ENCODE results near the gene RABGAP1L. TPM values are rescaled to one million over a fixed set of nuclear protein-coding genes. Genes with fewer than 3 reads are reported as not detected.

Gene RABGAP1L
- polyA plus RNA-seq, 3 donors = 35.2 to 75.3 (median 63.3) TPM

DNA sequence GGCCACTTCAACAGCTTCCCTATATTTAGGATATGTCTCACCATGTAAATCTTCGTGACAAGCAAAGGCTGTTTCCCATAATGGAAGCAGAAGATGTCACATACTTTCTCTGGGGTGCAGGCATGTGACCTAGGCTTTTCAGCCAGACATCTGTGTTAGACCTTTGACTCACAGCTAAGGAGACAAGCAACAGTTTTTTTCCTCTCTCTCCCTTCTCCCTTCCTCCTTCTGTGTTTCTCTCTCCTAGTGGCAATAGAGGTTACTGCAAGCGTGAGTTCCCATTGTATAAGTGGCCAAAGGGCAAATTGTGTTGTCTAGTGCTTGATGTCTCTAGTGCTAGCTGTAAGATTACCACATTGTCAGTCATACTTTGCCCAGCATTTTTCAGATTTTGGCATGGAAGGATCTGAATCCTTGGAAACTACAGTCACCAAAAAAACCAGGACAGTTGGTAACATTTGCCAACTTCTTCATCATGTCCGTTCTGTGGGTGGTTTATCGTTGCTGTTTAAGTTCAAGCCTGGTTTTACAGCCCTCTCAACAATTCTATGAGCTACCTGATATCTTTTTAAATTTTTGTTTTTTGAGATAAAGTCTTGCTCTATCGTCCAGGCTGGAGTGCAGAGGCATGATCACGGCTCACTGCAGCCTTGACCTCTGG is 44.4 kb upstream of the RABGAP1L start:
- 90% methylated on average over 3 of the region's 6 CpGs for WGBS (ENCODE audit: insufficient coverage)

DNA sequence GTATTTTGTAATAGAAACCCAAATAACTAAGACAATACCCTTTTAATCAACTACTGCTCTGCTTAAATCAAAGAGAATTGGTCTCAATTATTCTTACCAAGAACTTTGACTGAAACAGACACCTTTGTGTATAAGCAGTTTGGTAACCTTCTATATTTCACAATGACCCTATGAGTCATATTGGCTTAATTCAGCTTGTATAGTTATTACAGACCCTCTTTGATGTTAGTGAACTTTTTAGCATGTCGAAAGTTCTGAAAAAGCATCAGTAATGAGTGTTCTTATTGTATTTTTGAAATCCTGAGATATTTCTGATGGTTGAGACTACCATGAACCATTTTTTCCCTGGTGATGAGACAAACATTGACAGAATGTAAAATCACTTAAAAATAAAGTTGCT is 43.3 kb upstream of the RABGAP1L start:
- Histone ChIP-seq H2AFZ (ENCODE audit: insufficient read depth, low read depth, low read length, poor library complexity, severe bottlenecking) (no peak overlapping the region), H3K4me2 (replicated peaks; ENCODE audit: extremely low read depth, low read length, poor library complexity, severe bottlenecking) (no peak overlapping the region), H3K9ac (ENCODE audit: insufficient read depth, low read length, poor library complexity, severe bottlenecking) (no peak overlapping the region), H3K27me3 (ENCODE audit: control insufficient read depth in 2 of 2, insufficient read depth in 2 of 2, low read length in 2 of 2) (no peaks in the 10 kb centered on the region), H3K4me1 (ENCODE audit: control insufficient read depth in 1 of 2, insufficient read depth in 2 of 2, low read length in 2 of 2) (no peaks in the 10 kb centered on the region), H3K36me3 (replicated peaks in 1 of 2; ENCODE audit: control insufficient read depth in 1 of 2, insufficient read depth in 2 of 2, low read length in 2 of 2) (no peaks in the 10 kb centered on the region), H3K79me2 (ENCODE audit: insufficient read depth, low read length) (no peaks in the 10 kb centered on the region), H3K4me3 (replicated peaks in 1 of 3; ENCODE audit: low read depth in 2 of 3, low read length in 3 of 3) (no peak overlapping the region), H3K9me3 (replicated peaks in 1 of 2; ENCODE audit: control insufficient read depth in 1 of 2, insufficient read depth in 1 of 2, low read length in 2 of 2) (no peaks in the 10 kb centered on the region), H4K20me1 (ENCODE audit: insufficient read depth, low read length) (no peaks in the 10 kb centered on the region), H3K27ac (ENCODE audit: low read depth in 1 of 2, low read length in 2 of 2) (no peak overlapping the region)
- no peak overlapping the region for H3K27ac Mint-ChIP-seq
- H3K36me3 Mint-ChIP-seq = no peaks in the 10 kb centered on the region
- peaks cover 0 to 3% (median 0%) of the 10 kb centered on the region in 7 donors for H3K9me3 Mint-ChIP-seq
- peaks cover 4% of the 10 kb centered on the region for H3K4me1 Mint-ChIP-seq
- no peak overlapping the region for H3K4me3 Mint-ChIP-seq
- peak; percentile 5 to 72 (median 51) for DNase-seq
- no CpG with 5 or more reads among the region's 1 CpG for WGBS (ENCODE audit: insufficient coverage)
- TF ChIP-seq, protein P1, sequence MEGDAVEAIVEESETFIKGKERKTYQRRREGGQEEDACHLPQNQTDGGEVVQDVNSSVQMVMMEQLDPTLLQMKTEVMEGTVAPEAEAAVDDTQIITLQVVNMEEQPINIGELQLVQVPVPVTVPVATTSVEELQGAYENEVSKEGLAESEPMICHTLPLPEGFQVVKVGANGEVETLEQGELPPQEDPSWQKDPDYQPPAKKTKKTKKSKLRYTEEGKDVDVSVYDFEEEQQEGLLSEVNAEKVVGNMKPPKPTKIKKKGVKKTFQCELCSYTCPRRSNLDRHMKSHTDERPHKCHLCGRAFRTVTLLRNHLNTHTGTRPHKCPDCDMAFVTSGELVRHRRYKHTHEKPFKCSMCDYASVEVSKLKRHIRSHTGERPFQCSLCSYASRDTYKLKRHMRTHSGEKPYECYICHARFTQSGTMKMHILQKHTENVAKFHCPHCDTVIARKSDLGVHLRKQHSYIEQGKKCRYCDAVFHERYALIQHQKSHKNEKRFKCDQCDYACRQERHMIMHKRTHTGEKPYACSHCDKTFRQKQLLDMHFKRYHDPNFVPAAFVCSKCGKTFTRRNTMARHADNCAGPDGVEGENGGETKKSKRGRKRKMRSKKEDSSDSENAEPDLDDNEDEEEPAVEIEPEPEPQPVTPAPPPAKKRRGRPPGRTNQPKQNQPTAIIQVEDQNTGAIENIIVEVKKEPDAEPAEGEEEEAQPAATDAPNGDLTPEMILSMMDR (IDR thresholded peaks at IDR 0.05) = no peak
- H3K27me3 Mint-ChIP-seq (ENCODE audit: low read depth in 3 of 3) = peaks cover 0 to 2% (median 1%) of the 10 kb centered on the region in 3 donors
- intact Hi-C loops (cut with micrococcal nuclease) = no loop called here

More for the DNA sequence above, 44.4 kb upstream of the RABGAP1L start:
- no peak overlapping the region for H3K4me2 ChIP-seq (replicated peaks; ENCODE audit: extremely low read depth, low read length, poor library complexity, severe bottlenecking)
- no peak overlapping the region for H3K27ac ChIP-seq (ENCODE audit: low read depth in 1 of 2, low read length in 2 of 2)
- TF ChIP-seq, protein P1 (IDR thresholded peaks at IDR 0.05) = peak; percentile 89
- intact Hi-C loops (cut with micrococcal nuclease) = no loop called here
- H3K9ac ChIP-seq (ENCODE audit: insufficient read depth, low read length, poor library complexity, severe bottlenecking) = no peak overlapping the region
- no peaks in the 10 kb centered on the region for H3K36me3 ChIP-seq (replicated peaks in 1 of 2; ENCODE audit: control insufficient read depth in 1 of 2, insufficient read depth in 2 of 2, low read length in 2 of 2)
- no peaks in the 10 kb centered on the region for H3K9me3 ChIP-seq (replicated peaks in 1 of 2; ENCODE audit: control insufficient read depth in 1 of 2, insufficient read depth in 1 of 2, low read length in 2 of 2)
- H3K27me3 ChIP-seq (ENCODE audit: control insufficient read depth in 2 of 2, insufficient read depth in 2 of 2, low read length in 2 of 2) = no peaks in the 10 kb centered on the region
- Mint-ChIP-seq H3K36me3 (no peaks in the 10 kb centered on the region), H3K27ac (peak overlapping the region in 2 of 7 donors; percentile 21 to 26), H3K9me3 (peaks cover 0 to 2% (median 0%) of the 10 kb centered on the region in 7 donors), H3K27me3 (ENCODE audit: low read depth in 3 of 3) (peaks cover 0 to 2% (median 1%) of the 10 kb centered on the region in 3 donors), H3K4me3 (no peak overlapping the region), H3K4me1 (peaks cover 7% of the 10 kb centered on the region)
- H4K20me1 ChIP-seq (ENCODE audit: insufficient read depth, low read length) = no peaks in the 10 kb centered on the region
- H3K79me2 ChIP-seq (ENCODE audit: insufficient read depth, low read length) = no peaks in the 10 kb centered on the region
- H3K4me3 ChIP-seq (replicated peaks in 1 of 3; ENCODE audit: low read depth in 2 of 3, low read length in 3 of 3) = no peak overlapping the region
- no peak overlapping the region for H2AFZ ChIP-seq (ENCODE audit: insufficient read depth, low read depth, low read length, poor library complexity, severe bottlenecking)
- DNase-seq = peak; percentile 34 to 85 (median 71)
- H3K4me1 ChIP-seq (ENCODE audit: control insufficient read depth in 1 of 2, insufficient read depth in 2 of 2, low read length in 2 of 2) = no peaks in the 10 kb centered on the region

All from CD14-positive monocyte (primary cell).